ENCODE results near the gene RIN2. TPM values are rescaled to one million over a fixed set of nuclear protein-coding genes. Genes with fewer than 3 reads are reported as not detected.
A peak's percentile ranks its signal among the peaks of the same experiment; 100 is the strongest.

RIN2 gene
- total RNA-seq, 1 experiment from 2014 or later, result 1.0 TPM

- H3K27me3 Mint-ChIP-seq (ENCODE audit: low read depth), result no peaks in the 10 kb centered on the region
- Histone ChIP-seq H3K79me2 (ENCODE audit: insufficient read depth, low read length) (no peaks in the 10 kb centered on the region), H2BK12ac (ENCODE audit: insufficient read length, low read depth, low read length) (no peak overlapping the region), H3K27ac (ENCODE audit: insufficient read length, low read depth, low read length) (no peak overlapping the region), H4K8ac (replicated peaks; ENCODE audit: insufficient read length, low read depth, low read length) (no peak overlapping the region), H2BK15ac (ENCODE audit: low read depth, low read length) (no peak overlapping the region), H2AK5ac (ENCODE audit: insufficient read length, low read length) (no peak overlapping the region), H3K4ac (ENCODE audit: low read depth, low read length) (no peak overlapping the region), H3K56ac (ENCODE audit: insufficient read length, low read depth, low read length) (no peak overlapping the region), H3K23me2 (ENCODE audit: insufficient read length, low read depth, low read length, poor library complexity, severe bottlenecking) (no peaks in the 10 kb centered on the region), H3K18ac (ENCODE audit: insufficient read length, low read depth, low read length) (no peak overlapping the region), H2BK5ac (ENCODE audit: insufficient read length, low read length) (no peak overlapping the region), H3K79me1 (ENCODE audit: insufficient read depth, low read depth, low read length, poor library complexity, severe bottlenecking) (no peaks in the 10 kb centered on the region), H4K20me1 (ENCODE audit: control insufficient read depth, insufficient read depth, insufficient read length) (no peaks in the 10 kb centered on the region), H3T11ph (ENCODE audit: low read length) (no peak overlapping the region), H3K4me1 (ENCODE audit: insufficient read depth, low read length) (no peaks in the 10 kb centered on the region; the same call in 1 of the 2 replicates), H3K23ac (ENCODE audit: insufficient read length, low read depth, low read length) (no peak overlapping the region), H4K91ac (ENCODE audit: insufficient read length, low read depth, low read length) (no peak overlapping the region), H2BK120ac (ENCODE audit: low read depth, low read length, poor library complexity, severe bottlenecking) (no peak overlapping the region), H3K27me3 (ENCODE audit: insufficient read depth, low read length) (no peaks in the 10 kb centered on the region), H4K5ac (ENCODE audit: insufficient read length, low read depth, low read length) (no peak overlapping the region), H3K9me3 (ENCODE audit: control insufficient read depth, low read depth, low read length) (no peaks in the 10 kb centered on the region), H3K14ac (ENCODE audit: insufficient read depth, low read length) (no peak overlapping the region), H2BK20ac (ENCODE audit: low read depth, low read length, poor library complexity, severe bottlenecking) (no peak overlapping the region), H3K4me2 (ENCODE audit: insufficient read depth, insufficient read length, low read length) (no peak overlapping the region), H2AFZ (ENCODE audit: low read length) (no peak overlapping the region), H3K9ac (ENCODE audit: extremely low read depth, insufficient read length, low read length) (no peak overlapping the region)
- DNase-seq, result peak; percentile 47
- WGBS (ENCODE audit: extremely low coverage, insufficient read length, low lambda C conversion rate), result no CpG with 5 or more reads among the region's 11 CpGs
- peak; percentile 78 for TF ChIP-seq CTCF (conservative IDR thresholded peaks at IDR 0.05)
- H3K27ac Mint-ChIP-seq, result no peak overlapping the region
- peaks cover 6 to 11% of the 10 kb centered on the region in 2 experiments for H3K9me3 Mint-ChIP-seq
- H3K36me3 Mint-ChIP-seq (ENCODE audit: insufficient read depth in 1 of 3, low read depth in 3 of 3), result peaks cover 0 to 7% (median 3%) of the 10 kb centered on the region in 3 experiments; a peak in 4 of 7 replicates
- H3K4me3 Mint-ChIP-seq, result no peak overlapping the region
- H3K4me1 Mint-ChIP-seq, result peaks cover 25 to 30% of the 10 kb centered on the region in 2 experiments
Measured at GRCh38 chr20:19784511-19785172, 26.6 kb downstream of the RIN2 start.

Data from H9 (cell line).